Measurements from ENCODE around the gene HEATR5A.

GRCh38 chr14:31456841-31457664 is 36.7 kb upstream of the HEATR5A start, which contains the start of gene DTD2:
- peak; percentile 53 for TF ChIP-seq CTCF (IDR thresholded peaks at IDR 0.05; ENCODE audit: low read depth, low read length)
- TF ChIP-seq EZH2phosphoT487 (IDR thresholded peaks at IDR 0.05; ENCODE audit: low read depth), result no peak

Measured in OCI-LY3 (cell line).